ENCODE measurements around the gene ANKFY1.
A peak's percentile ranks its signal among the peaks of the same experiment; 100 is the strongest.

The ANKFY1 gene

GRCh38 chr17:4263282-4264215 is at the start of gene ANKFY1:
ANKFY1 (minus strand) TSS chr17:4263979; CDS start chr17:4263941, 38 bp downstream.
- Mint-ChIP-seq H3K4me1 (peaks cover 20% of the 10 kb centered on the region), H3K9me3 (peaks cover 6% of the 10 kb centered on the region), H3K27me3 (ENCODE audit: low read depth) (no peaks in the 10 kb centered on the region), H3K4me3 (peak within 1 kb of the TSS; percentile 93 to 94 (median 93)), H3K27ac (peak within 1 kb of the TSS; percentile 74 to 92 (median 84)), H3K36me3 (ENCODE audit: low read depth) (peaks cover 44% of the 10 kb centered on the region)
- no peak for TF ChIP-seq CTCF (IDR thresholded peaks at IDR 0.05; ENCODE audit: unreplicated experiment in 3 of 3)

- H3K9me3 Mint-ChIP-seq, result no peaks in the 10 kb centered on the region
- H3K36me3 Mint-ChIP-seq (ENCODE audit: low read depth), result peaks cover 16% of the 10 kb centered on the region
- peaks cover 36% of the 10 kb centered on the region for H3K4me1 Mint-ChIP-seq
- no peak for TF ChIP-seq CTCF (IDR thresholded peaks at IDR 0.05; ENCODE audit: unreplicated experiment in 3 of 3)
- no peaks in the 10 kb centered on the region for H3K27me3 Mint-ChIP-seq (ENCODE audit: low read depth)
- no peak overlapping the region for H3K4me3 Mint-ChIP-seq
- peak overlapping the region; percentile 21 to 64 (median 36) for H3K27ac Mint-ChIP-seq
These were observed 46.7 kb upstream of the ANKFY1 start for GRCh38 chr17:4310354-4311060.

- Mint-ChIP-seq H3K4me1 (peaks cover 34% of the 10 kb centered on the region), H3K36me3 (ENCODE audit: low read depth) (peaks cover 20% of the 10 kb centered on the region), H3K27me3 (ENCODE audit: low read depth) (no peaks in the 10 kb centered on the region), H3K9me3 (no peaks in the 10 kb centered on the region), H3K27ac (peak overlapping the region; percentile 12 to 36 (median 21)), H3K4me3 (no peak overlapping the region)
- TF ChIP-seq CTCF (IDR thresholded peaks at IDR 0.05; ENCODE audit: unreplicated experiment in 3 of 3), result no peak
These were observed 46.1 kb upstream of the ANKFY1 start for GRCh38 chr17:4309897-4310296.

GRCh38 chr17:4307179-4307930 is 43.6 kb upstream of the ANKFY1 start:
- H3K4me3 Mint-ChIP-seq, result no peak overlapping the region
- peaks cover 11% of the 10 kb centered on the region for H3K4me1 Mint-ChIP-seq
- H3K9me3 Mint-ChIP-seq, result no peaks in the 10 kb centered on the region
- TF ChIP-seq CTCF (IDR thresholded peaks at IDR 0.05; ENCODE audit: unreplicated experiment in 3 of 3), result no peak
- H3K27ac Mint-ChIP-seq, result no peak overlapping the region
- H3K36me3 Mint-ChIP-seq (ENCODE audit: low read depth), result peaks cover 24% of the 10 kb centered on the region
- no peaks in the 10 kb centered on the region for H3K27me3 Mint-ChIP-seq (ENCODE audit: low read depth)

GRCh38 chr17:4305224-4305623 is 41.4 kb upstream of the ANKFY1 start:
- H3K9me3 Mint-ChIP-seq, result no peaks in the 10 kb centered on the region
- no peak for TF ChIP-seq CTCF (IDR thresholded peaks at IDR 0.05; ENCODE audit: unreplicated experiment in 3 of 3)

More at GRCh38 chr17:4305224-4305623, 41.4 kb upstream of the ANKFY1 start:
- Mint-ChIP-seq H3K27ac (no peak overlapping the region), H3K4me3 (no peak overlapping the region), H3K36me3 (ENCODE audit: low read depth) (peaks cover 29% of the 10 kb centered on the region), H3K27me3 (ENCODE audit: low read depth) (no peaks in the 10 kb centered on the region), H3K4me1 (peaks cover 11% of the 10 kb centered on the region)

All from nephron (organoid).